ENCODE data around the gene NDUFAF2. TPM values are rescaled to one million over a fixed set of nuclear protein-coding genes. Genes with fewer than 3 reads are reported as not detected.
A peak's percentile ranks its signal among the peaks of the same experiment; 100 is the strongest.

The NDUFAF2 gene
- total and polyA plus RNA-seq, 2 of the 13 experiments (the other 11 are each of a cell fraction or from before 2014, with no cell fraction given): 34.0 to 78.4 TPM

- TF ChIP-seq SKIL (CRISPR knock-in tag; IDR thresholded peaks at IDR 0.05; ENCODE audit: borderline replicate concordance) (no peak), U2AF1 (optimal IDR thresholded peaks at IDR 0.05; ENCODE audit: low read depth, low read length) (no peak), SP1 (IDR thresholded peaks at IDR 0.05) (no peak), SP1 (CRISPR knock-in tag; IDR thresholded peaks at IDR 0.05) (peak; percentile 70), CHCHD3 (CRISPR knock-in tag; IDR thresholded peaks at IDR 0.05) (0 out of 2 replicates have a peak, but pooled peaks have one; percentile 38), YEATS2 (CRISPR knock-in tag; IDR thresholded peaks at IDR 0.05; ENCODE audit: borderline replicate concordance) (no peak; the same call in 1 of the 2 replicates), ZSCAN31 (CRISPR knock-in tag; IDR thresholded peaks at IDR 0.05; ENCODE audit: low read depth) (peak; percentile 93), ZNF644 (CRISPR knock-in tag; IDR thresholded peaks at IDR 0.05; ENCODE audit: low read depth) (no peak), ZNF292 (CRISPR knock-in tag; IDR thresholded peaks at IDR 0.05; ENCODE audit: borderline replicate concordance, low read depth) (peak; percentile 66; the same call in 1 of the 2 replicates), SRSF1 (optimal IDR thresholded peaks at IDR 0.05; ENCODE audit: low read depth, low read length) (no peak), MLLT10 (CRISPR knock-in tag; IDR thresholded peaks at IDR 0.05) (no peak), PLRG1 (conservative IDR thresholded peaks at IDR 0.05) (no peak), TEF (CRISPR knock-in tag; IDR thresholded peaks at IDR 0.05) (no peak), PPARG (CRISPR knock-in tag; conservative IDR thresholded peaks at IDR 0.05) (no peak), ZNF362 (CRISPR knock-in tag; IDR thresholded peaks at IDR 0.05; ENCODE audit: borderline replicate concordance) (0 out of 2 replicates have a peak, but pooled peaks have one; percentile 32), ZNF121 (CRISPR knock-in tag; IDR thresholded peaks at IDR 0.05) (no peak), MED13 (CRISPR knock-in tag; IDR thresholded peaks at IDR 0.05) (no peak), ZNF263 (CRISPR knock-in tag; IDR thresholded peaks at IDR 0.05) (no peak), ZNF382 (CRISPR knock-in tag; IDR thresholded peaks at IDR 0.05; ENCODE audit: borderline replicate concordance) (no peak), AHDC1 (CRISPR knock-in tag; IDR thresholded peaks at IDR 0.05; ENCODE audit: borderline replicate concordance) (no peak)
Observed at GRCh38 chr5:60944904-60945812, at the start of gene NDUFAF2, which contains the start of gene ERCC8 (continued).
